Measurements from ENCODE around the gene IMPA2.

The IMPA2 gene

GRCh38 chr18:12008842-12009580, 27.7 kb downstream of the IMPA2 start:
- DNase-seq (ENCODE audit: low spot score): no peak

- DNase-seq (ENCODE audit: low spot score): no peak
Measured at GRCh38 chr18:12009581-12010140, 28.4 kb downstream of the IMPA2 start.

- no peak for DNase-seq (ENCODE audit: low spot score)
Measured at GRCh38 chr18:12010187-12010802, 29.0 kb downstream of the IMPA2 start.

GRCh38 chr18:12011199-12011956, 30.1 kb downstream of the IMPA2 start:
- no peak for DNase-seq (ENCODE audit: low spot score)

- no peak for DNase-seq (ENCODE audit: low spot score)
Measured at GRCh38 chr18:12011957-12012549, 30.7 kb downstream of the IMPA2 start.

GRCh38 chr18:12012697-12013096, 31.4 kb downstream of the IMPA2 start:
- DNase-seq (ENCODE audit: low spot score): no peak

GRCh38 chr18:12013186-12013916, 32.0 kb downstream of the IMPA2 start:
- DNase-seq (ENCODE audit: low spot score): no peak

- no peak for DNase-seq (ENCODE audit: low spot score)
Measured at GRCh38 chr18:12014086-12014485, 32.8 kb downstream of the IMPA2 start.

GRCh38 chr18:12014521-12015415, 33.5 kb downstream of the IMPA2 start:
- no peak for DNase-seq (ENCODE audit: low spot score)

- DNase-seq (ENCODE audit: low spot score): no peak
Measured at GRCh38 chr18:12015416-12016062, 34.2 kb downstream of the IMPA2 start.

GRCh38 chr18:12017081-12017480, 35.8 kb downstream of the IMPA2 start:
- no peak for DNase-seq (ENCODE audit: low spot score)

- DNase-seq (ENCODE audit: low spot score): no peak
Measured at GRCh38 chr18:12018861-12019260, 37.6 kb downstream of the IMPA2 start.

- no peak for DNase-seq (ENCODE audit: low spot score)
Measured at GRCh38 chr18:12021077-12021476, 39.8 kb downstream of the IMPA2 start.

GRCh38 chr18:12021596-12021995, 40.3 kb downstream of the IMPA2 start:
- DNase-seq (ENCODE audit: low spot score): no peak

GRCh38 chr18:12023375-12023774, 42.1 kb downstream of the IMPA2 start:
- no peak for DNase-seq (ENCODE audit: low spot score)

GRCh38 chr18:12026562-12026961, 45.3 kb downstream of the IMPA2 start:
- DNase-seq (ENCODE audit: low spot score): no peak

GRCh38 chr18:12027046-12027445, 45.7 kb downstream of the IMPA2 start:
- DNase-seq (ENCODE audit: low spot score): no peak

- no peak for DNase-seq (ENCODE audit: low spot score)
Measured at GRCh38 chr18:12027480-12027879, 46.2 kb downstream of the IMPA2 start.

- no peak for DNase-seq (ENCODE audit: low spot score)
Measured at GRCh38 chr18:12028040-12028628, 46.8 kb downstream of the IMPA2 start.

- no peak for DNase-seq (ENCODE audit: low spot score)
Measured at GRCh38 chr18:12028674-12029073, 47.4 kb downstream of the IMPA2 start.
